Ishikawa (cell line): ENCODE measurements around the gene ITIH3.

ENCODE experiments used
- CREB1 ChIP-seq: IDR thresholded peaks from 2 replicates; pipeline ENCODE4 v1.6.1; 2012; ENCODE audit warnings: low read depth
- EGR1 ChIP-seq: IDR thresholded peaks from 2 replicates; pipeline ENCODE4 v1.6.1; 2012
- EP300 ChIP-seq: IDR thresholded peaks from 2 replicates; pipeline ENCODE4 v1.6.1; 2012; ENCODE audit warnings: borderline replicate concordance
- FOXM1 ChIP-seq: IDR thresholded peaks from 2 replicates; pipeline ENCODE4 v1.6.1; 2012; ENCODE audit warnings: low read depth, borderline replicate concordance
- RAD21 ChIP-seq: IDR thresholded peaks from 2 replicates; pipeline ENCODE4 v1.6.1; 2012; ENCODE audit warnings: low read depth
- YY1 ChIP-seq: IDR thresholded peaks from 2 replicates; pipeline ENCODE4 v1.6.1; 2012; ENCODE audit warnings: low read depth

- TF ChIP-seq EP300 = no peak
- no peak for TF ChIP-seq YY1
- no peak for TF ChIP-seq CREB1
- TF ChIP-seq FOXM1 = no peak
- TF ChIP-seq RAD21 = no peak
- TF ChIP-seq EGR1 = no peak
Measured at GRCh38 chr3:52847241-52847640, 52.6 kb downstream of the ITIH3 start.
